SK-N-SH (cell line): ENCODE measurements around the gene ZNF597. TPM values are rescaled to one million over a fixed set of nuclear protein-coding genes. Genes with fewer than 3 reads are reported as not detected.

Source experiments
- CTCF ChIA-PET: fragments of 300-600, 350-600 bp; formaldehyde crosslinking; extraction: SDS; loops from one replicate; lab custom pipeline; 2021; lab: Yijun Ruan, JAX
- POLR2A ChIA-PET: fragments of 350-600 bp; sonication (Branson Sonifier 250); formaldehyde crosslinking; extraction: SDS; loops from one replicate; lab custom pipeline; 2020; ENCODE audit warnings: antibody characterized with exemption, inconsistent platforms; lab: Yijun Ruan, JAX
- DNase-seq: peaks from one replicate; pipeline ENCODE4 v3.0.0; 2012
- H2AFZ ChIP-seq: fragments of 200-600 bp; sonication (generic); 2 replicates; pipeline ENCODE4 v1.8.1; 2016; ENCODE audit warnings: antibody characterized with exemption, mild to moderate bottlenecking, low read depth
- H3F3A ChIP-seq: fragments of 200-600 bp; sonication (generic); replicated peaks from 2 replicates; pipeline ENCODE3; 2016; ENCODE audit warnings: antibody characterized with exemption, mild to moderate bottlenecking; ENCODE audit not compliant: insufficient read depth
- H3K27ac ChIP-seq, 2 experiments: fragments of 200-500 bp in 1 of 2; fragments of 200-600 bp in 1 of 2; sonication (Bioruptor generic) in 1 of 2; sonication (generic), shearing (Covaris generic) in 1 of 2; 2 replicates each; pipeline versions ENCODE4 v1.5.1 to v1.6.1; 2014 to 2016; ENCODE audit warnings: low read depth in 2 of 2, inconsistent platforms in 1 of 2, low read length in 1 of 2, mild to moderate bottlenecking in 1 of 2, mixed read lengths in 1 of 2
- H3K27me3 ChIP-seq: fragments of 200-600 bp; sonication (generic), shearing (Covaris generic); 2 replicates; pipeline ENCODE4 v1.6.1; 2016; ENCODE audit warnings: mixed run types; ENCODE audit not compliant: insufficient read depth
- H3K36me3 ChIP-seq, 2 experiments: fragments of 200-500 bp in 1 of 2; fragments of 200-600 bp in 1 of 2; sonication (Bioruptor generic) in 1 of 2; sonication (generic) in 1 of 2; replicated peaks in 1 of 2; 2 replicates each; pipeline versions ENCODE3 to v1.5.1; 2014 to 2016; ENCODE audit warnings: low read length in 1 of 2, mild to moderate bottlenecking in 1 of 2; ENCODE audit not compliant: insufficient read depth in 2 of 2, control insufficient read depth in 1 of 2
- H3K4me1 ChIP-seq, 2 experiments: fragments of 200-500 bp in 1 of 2; fragments of 200-600 bp in 1 of 2; sonication (Bioruptor generic) in 1 of 2; sonication (generic), shearing (Covaris generic) in 1 of 2; 2 replicates each; pipeline versions ENCODE4 v1.5.1 to v1.6.1; 2014 to 2016; ENCODE audit warnings: low read depth in 1 of 2, low read length in 1 of 2, mixed run types in 1 of 2; ENCODE audit not compliant: insufficient read depth in 2 of 2, control insufficient read depth in 1 of 2
- H3K4me2 ChIP-seq: fragments of 200-600 bp; sonication (generic), shearing (Covaris generic); 2 replicates; pipeline ENCODE4 v1.6.1; 2017; ENCODE audit warnings: mixed run types
- H3K4me3 ChIP-seq, 2 experiments: fragments of 200-500 bp in 1 of 2; fragments of 200-600 bp in 1 of 2; sonication (Bioruptor generic) in 1 of 2; sonication (generic), shearing (Covaris generic) in 1 of 2; 2 replicates each; pipeline versions ENCODE4 v1.5.1 to v1.8.1; 2014 to 2016; ENCODE audit warnings: low read depth in 2 of 2, inconsistent platforms in 1 of 2, low read length in 1 of 2, mild to moderate bottlenecking in 1 of 2, mixed read lengths in 1 of 2, moderate library complexity in 1 of 2
- H3K79me2 ChIP-seq: fragments of 200-600 bp; sonication (generic); 2 replicates; pipeline ENCODE4 v1.8.1; 2017; ENCODE audit warnings: mild to moderate bottlenecking; ENCODE audit not compliant: insufficient read depth
- H3K9ac ChIP-seq: fragments of 200-600 bp; sonication (generic); 2 replicates; pipeline ENCODE4 v1.6.1; 2017; ENCODE audit warnings: mixed run types
- H3K9me2 ChIP-seq: fragments of 200-600 bp; sonication (generic); 2 replicates; pipeline ENCODE4 v1.6.1; 2017; ENCODE audit warnings: mixed run types
- H3K9me3 ChIP-seq: fragments of 200-600 bp; sonication (generic); 2 replicates; pipeline ENCODE4 v1.6.1; 2017; ENCODE audit warnings: mixed run types, mild to moderate bottlenecking, moderate library complexity
- H4K20me1 ChIP-seq: fragments of 200-600 bp; sonication (generic); 2 replicates; pipeline ENCODE4 v1.6.1; 2017; ENCODE audit warnings: mild to moderate bottlenecking, mixed run types; ENCODE audit not compliant: insufficient read depth
- CHD2 ChIP-seq: fragments of 150-350 bp; IDR thresholded peaks from 2 replicates; pipeline ENCODE4 v1.6.1; 2018; ENCODE audit warnings: low read length; ENCODE audit not compliant: partially characterized antibody
- EP300 ChIP-seq, 2 experiments: IDR thresholded peaks; 2 replicates each; pipeline versions ENCODE4 v1.4.0 to v1.6.1; 2012; ENCODE audit warnings: borderline replicate concordance in 1 of 2, low read depth in 1 of 2, low read length in 1 of 2
- FOSL2 ChIP-seq: IDR thresholded peaks from 2 replicates; pipeline ENCODE4 v1.4.0; 2012; ENCODE audit warnings: low read depth, mild to moderate bottlenecking, moderate library complexity, borderline replicate concordance
- FOXM1 ChIP-seq: IDR thresholded peaks from 2 replicates; pipeline ENCODE4 v1.4.0; 2012; ENCODE audit warnings: low read depth, mild to moderate bottlenecking
- GABPA ChIP-seq: IDR thresholded peaks from 2 replicates; pipeline ENCODE4 v1.4.0; 2012; ENCODE audit warnings: low read depth, mild to moderate bottlenecking
- GATA2 ChIP-seq: sonication (generic); formaldehyde crosslinking; IDR thresholded peaks from 2 replicates; pipeline ENCODE4 v1.5.0; 2020; ENCODE audit warnings: mild to moderate bottlenecking, missing genetic modification reagents
- MXI1 ChIP-seq: IDR thresholded peaks from 2 replicates; pipeline ENCODE4 v1.6.1; 2012; ENCODE audit warnings: mild to moderate bottlenecking, low read depth, low read length, improper control_type of control experiment
- NFIC ChIP-seq: IDR thresholded peaks from 2 replicates; pipeline ENCODE4 v1.4.0; 2012; ENCODE audit warnings: borderline replicate concordance
- POLR2AphosphoS5 ChIP-seq: IDR thresholded peaks from 2 replicates; pipeline ENCODE4 v1.6.1; 2012; ENCODE audit warnings: low read depth, low read length
- RFX5 ChIP-seq: IDR thresholded peaks from 2 replicates; pipeline ENCODE4 v1.6.1; 2012; ENCODE audit warnings: mild to moderate bottlenecking, improper control_type of control experiment, low read length
- RXRA ChIP-seq: IDR thresholded peaks from 2 replicates; pipeline ENCODE4 v1.4.0; 2012; ENCODE audit warnings: low read depth, mild to moderate bottlenecking, borderline replicate concordance
- SIN3A ChIP-seq: IDR thresholded peaks from 2 replicates; pipeline ENCODE4 v1.6.1; 2012; ENCODE audit warnings: low read depth, mild to moderate bottlenecking, low read length, moderate library complexity, borderline replicate concordance
- YY1 ChIP-seq: IDR thresholded peaks from 2 replicates; pipeline ENCODE4 v1.4.0; 2012; ENCODE audit warnings: low read depth, mild to moderate bottlenecking
- WGBS: methylation state at CpG from one replicate; pipeline ENCODE4 v1.1.6; 2017; ENCODE audit warnings: low lambda C conversion rate; 5-methylcytosine and 5-hydroxymethylcytosine counted together
- polyA plus RNA-seq, 3 experiments: library from polyadenylated mRNA; depleted of rRNA; stranded (reverse); fragments of >200 nt; gene quantifications; 2 replicates each; pipeline ENCODE4 v1.2.3, GENCODE V29; 2012
- TF ChIP-seq, protein P1 (sequence below): fragments of 150-350 bp; IDR thresholded peaks from 2 replicates; pipeline ENCODE4 v1.6.1; 2016; ENCODE audit warnings: mild to moderate bottlenecking, low read depth, low read length
- TF ChIP-seq, protein P2 (sequence below): IDR thresholded peaks from 2 replicates; pipeline ENCODE4 v1.4.0; 2012; ENCODE audit warnings: low read depth, borderline replicate concordance
- TF ChIP-seq, protein P3 (sequence below): IDR thresholded peaks from 2 replicates; pipeline ENCODE4 v1.4.0; 2012; ENCODE audit warnings: low read depth, borderline replicate concordance
- TF ChIP-seq, protein P4 (sequence below): fragments of 150-350 bp; IDR thresholded peaks from 2 replicates; pipeline ENCODE4 v1.6.1; 2017; ENCODE audit warnings: antibody characterized with exemption, low read length, low read depth, borderline replicate concordance
- TF ChIP-seq, protein P5 (sequence below): fragments of 200-600 bp; sonication (generic); IDR thresholded peaks from 2 replicates; pipeline ENCODE4 v1.6.1; 2017; ENCODE audit warnings: antibody characterized with exemption, mild to moderate bottlenecking, moderate library complexity

ZNF597 gene
- polyA plus RNA-seq, 1 of the 3 experiments (the other 2 are of a cell fraction), result 1.1 TPM

DNA sequence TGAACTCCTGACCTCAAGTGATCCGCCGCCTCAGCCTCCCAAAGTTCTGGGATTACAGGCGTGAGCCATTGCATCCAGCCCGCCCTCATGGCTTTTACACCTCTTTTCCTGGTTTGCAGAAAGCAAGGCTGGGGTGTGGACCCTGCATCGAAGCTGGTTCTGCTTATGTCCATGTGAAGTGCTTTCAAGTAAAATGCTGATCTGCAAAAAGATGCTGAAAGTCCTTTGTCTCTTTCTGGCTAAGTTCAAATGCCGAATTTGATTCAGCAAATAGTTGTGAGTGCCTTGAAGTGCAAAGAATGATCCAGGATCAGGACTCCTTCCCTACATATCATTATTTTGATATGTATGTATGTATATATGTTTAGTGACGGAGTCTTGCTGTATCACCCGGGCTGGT lies 17.3 kb upstream of the ZNF597 start:
- Histone ChIP-seq H3K4me2 (no peak overlapping the region), H3K9ac (no peak overlapping the region), H3K36me3 (no peaks in the 10 kb centered on the region), H3K27me3 (no peaks in the 10 kb centered on the region), H3F3A (no peaks in the 10 kb centered on the region), H3K4me1 (peaks cover 19 to 20% of the 10 kb centered on the region in 2 experiments; a peak in 3 of 4 replicates)
- POLR2A ChIA-PET, result no interaction called here
- TF ChIP-seq, protein P1, sequence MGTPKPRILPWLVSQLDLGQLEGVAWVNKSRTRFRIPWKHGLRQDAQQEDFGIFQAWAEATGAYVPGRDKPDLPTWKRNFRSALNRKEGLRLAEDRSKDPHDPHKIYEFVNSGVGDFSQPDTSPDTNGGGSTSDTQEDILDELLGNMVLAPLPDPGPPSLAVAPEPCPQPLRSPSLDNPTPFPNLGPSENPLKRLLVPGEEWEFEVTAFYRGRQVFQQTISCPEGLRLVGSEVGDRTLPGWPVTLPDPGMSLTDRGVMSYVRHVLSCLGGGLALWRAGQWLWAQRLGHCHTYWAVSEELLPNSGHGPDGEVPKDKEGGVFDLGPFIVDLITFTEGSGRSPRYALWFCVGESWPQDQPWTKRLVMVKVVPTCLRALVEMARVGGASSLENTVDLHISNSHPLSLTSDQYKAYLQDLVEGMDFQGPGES, result no peak
- no peak for TF ChIP-seq POLR2AphosphoS5
- TF ChIP-seq MXI1, result no peak
- TF ChIP-seq, protein P2, sequence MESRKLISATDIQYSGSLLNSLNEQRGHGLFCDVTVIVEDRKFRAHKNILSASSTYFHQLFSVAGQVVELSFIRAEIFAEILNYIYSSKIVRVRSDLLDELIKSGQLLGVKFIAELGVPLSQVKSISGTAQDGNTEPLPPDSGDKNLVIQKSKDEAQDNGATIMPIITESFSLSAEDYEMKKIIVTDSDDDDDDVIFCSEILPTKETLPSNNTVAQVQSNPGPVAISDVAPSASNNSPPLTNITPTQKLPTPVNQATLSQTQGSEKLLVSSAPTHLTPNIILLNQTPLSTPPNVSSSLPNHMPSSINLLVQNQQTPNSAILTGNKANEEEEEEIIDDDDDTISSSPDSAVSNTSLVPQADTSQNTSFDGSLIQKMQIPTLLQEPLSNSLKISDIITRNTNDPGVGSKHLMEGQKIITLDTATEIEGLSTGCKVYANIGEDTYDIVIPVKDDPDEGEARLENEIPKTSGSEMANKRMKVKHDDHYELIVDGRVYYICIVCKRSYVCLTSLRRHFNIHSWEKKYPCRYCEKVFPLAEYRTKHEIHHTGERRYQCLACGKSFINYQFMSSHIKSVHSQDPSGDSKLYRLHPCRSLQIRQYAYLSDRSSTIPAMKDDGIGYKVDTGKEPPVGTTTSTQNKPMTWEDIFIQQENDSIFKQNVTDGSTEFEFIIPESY, result no peak
- no peak for TF ChIP-seq RXRA
- no peak for TF ChIP-seq GABPA
- no peak for TF ChIP-seq EP300 (IDR thresholded peaks at IDR 0.05; ENCODE audit: borderline replicate concordance in 1 of 2, low read depth in 1 of 2, low read length in 1 of 2)
- TF ChIP-seq FOSL2, result no peak
- TF ChIP-seq NFIC, result no peak
- no peak for TF ChIP-seq GATA2 (CRISPR knock-in tag)
- TF ChIP-seq, protein P3, sequence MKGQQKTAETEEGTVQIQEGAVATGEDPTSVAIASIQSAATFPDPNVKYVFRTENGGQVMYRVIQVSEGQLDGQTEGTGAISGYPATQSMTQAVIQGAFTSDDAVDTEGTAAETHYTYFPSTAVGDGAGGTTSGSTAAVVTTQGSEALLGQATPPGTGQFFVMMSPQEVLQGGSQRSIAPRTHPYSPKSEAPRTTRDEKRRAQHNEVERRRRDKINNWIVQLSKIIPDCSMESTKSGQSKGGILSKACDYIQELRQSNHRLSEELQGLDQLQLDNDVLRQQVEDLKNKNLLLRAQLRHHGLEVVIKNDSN, result no peak
- no peak for TF ChIP-seq RFX5
- TF ChIP-seq CHD2, result no peak
- no peak for TF ChIP-seq FOXM1
- TF ChIP-seq YY1, result no peak
- TF ChIP-seq, protein P4, sequence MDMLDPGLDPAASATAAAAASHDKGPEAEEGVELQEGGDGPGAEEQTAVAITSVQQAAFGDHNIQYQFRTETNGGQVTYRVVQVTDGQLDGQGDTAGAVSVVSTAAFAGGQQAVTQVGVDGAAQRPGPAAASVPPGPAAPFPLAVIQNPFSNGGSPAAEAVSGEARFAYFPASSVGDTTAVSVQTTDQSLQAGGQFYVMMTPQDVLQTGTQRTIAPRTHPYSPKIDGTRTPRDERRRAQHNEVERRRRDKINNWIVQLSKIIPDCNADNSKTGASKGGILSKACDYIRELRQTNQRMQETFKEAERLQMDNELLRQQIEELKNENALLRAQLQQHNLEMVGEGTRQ, result no peak
- TF ChIP-seq, protein P5, sequence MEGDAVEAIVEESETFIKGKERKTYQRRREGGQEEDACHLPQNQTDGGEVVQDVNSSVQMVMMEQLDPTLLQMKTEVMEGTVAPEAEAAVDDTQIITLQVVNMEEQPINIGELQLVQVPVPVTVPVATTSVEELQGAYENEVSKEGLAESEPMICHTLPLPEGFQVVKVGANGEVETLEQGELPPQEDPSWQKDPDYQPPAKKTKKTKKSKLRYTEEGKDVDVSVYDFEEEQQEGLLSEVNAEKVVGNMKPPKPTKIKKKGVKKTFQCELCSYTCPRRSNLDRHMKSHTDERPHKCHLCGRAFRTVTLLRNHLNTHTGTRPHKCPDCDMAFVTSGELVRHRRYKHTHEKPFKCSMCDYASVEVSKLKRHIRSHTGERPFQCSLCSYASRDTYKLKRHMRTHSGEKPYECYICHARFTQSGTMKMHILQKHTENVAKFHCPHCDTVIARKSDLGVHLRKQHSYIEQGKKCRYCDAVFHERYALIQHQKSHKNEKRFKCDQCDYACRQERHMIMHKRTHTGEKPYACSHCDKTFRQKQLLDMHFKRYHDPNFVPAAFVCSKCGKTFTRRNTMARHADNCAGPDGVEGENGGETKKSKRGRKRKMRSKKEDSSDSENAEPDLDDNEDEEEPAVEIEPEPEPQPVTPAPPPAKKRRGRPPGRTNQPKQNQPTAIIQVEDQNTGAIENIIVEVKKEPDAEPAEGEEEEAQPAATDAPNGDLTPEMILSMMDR, result no peak
- no peak for TF ChIP-seq SIN3A
- TF ChIP-seq, all 33 proteins: peak for 0
- CTCF ChIA-PET, result no interaction called here
- H3K79me2 ChIP-seq, result peaks cover 74% of the 10 kb centered on the region
- no peaks in the 10 kb centered on the region for H3K9me2 ChIP-seq
- WGBS, result 91% methylated on average over 7 of the region's 8 CpGs
- H3K4me3 ChIP-seq, result no peak overlapping the region
- DNase-seq, result no peak
- H3K27ac ChIP-seq, result no peak overlapping the region
- H3K9me3 ChIP-seq, result no peaks in the 10 kb centered on the region
- no peak overlapping the region for H2AFZ ChIP-seq
- H4K20me1 ChIP-seq, result peaks cover 63% of the 10 kb centered on the region
